Natural killer cell (primary cell): ENCODE data around the gene HBD. TPM values are rescaled to one million over a fixed set of nuclear protein-coding genes. Genes with fewer than 3 reads are reported as not detected.

Source experiments
- ATAC-seq, 3 donors: fragments of 150-1000 bp in 2 of 3; fragments of 200-7000 bp in 1 of 3; cut with Tn5 transposase; 1 replicate in 1 of 3; 2 replicates in 2 of 3; pipeline ENCODE4 v1.10.0; 2021; ENCODE audit warnings: mild to moderate bottlenecking in 2 of 3, moderate library complexity in 2 of 3
- DNase-seq, 2 donors: peaks; one replicate each; pipeline versions ENCODE4 v3.0.0 to v3.0.0-alpha.2; 2013 to 2021; ENCODE audit warnings: mixed read lengths in 1 of 2
- H3K27ac ChIP-seq: one replicate; pipeline ENCODE4 v1.5.1; 2013; ENCODE audit warnings: mild to moderate bottlenecking, low read length
- H3K27me3 ChIP-seq: one replicate; pipeline ENCODE4 v1.6.1; 2013; ENCODE audit warnings: low read length; ENCODE audit not compliant: control insufficient read depth, insufficient read depth
- H3K36me3 ChIP-seq: one replicate; pipeline ENCODE4 v1.6.1; 2013; ENCODE audit warnings: low read length; ENCODE audit not compliant: control insufficient read depth, insufficient read depth
- H3K4me1 ChIP-seq: one replicate; pipeline ENCODE4 v1.6.1; 2013; ENCODE audit warnings: low read length; ENCODE audit not compliant: control insufficient read depth, insufficient read depth
- H3K4me3 ChIP-seq: one replicate; pipeline ENCODE4 v1.5.1; 2013; ENCODE audit warnings: low read length
- H3K9me3 ChIP-seq: one replicate; pipeline ENCODE4 v1.6.1; 2013; ENCODE audit warnings: low read length; ENCODE audit not compliant: control insufficient read depth, insufficient read depth
- H3K27ac Mint-ChIP-seq, 2 donors: one replicate each; pipeline ENCODE4 v1.8.0; 2022; ENCODE audit warnings: mild to moderate bottlenecking in 2 of 2, mixed read lengths in 2 of 2, moderate library complexity in 1 of 2
- H3K27me3 Mint-ChIP-seq, 2 donors: one replicate each; pipeline ENCODE4 v1.8.0; 2022; ENCODE audit warnings: low read depth in 2 of 2, mixed read lengths in 2 of 2
- H3K36me3 Mint-ChIP-seq: one replicate; pipeline ENCODE4 v1.8.0; 2022; ENCODE audit warnings: mixed read lengths
- H3K4me1 Mint-ChIP-seq, 2 donors: one replicate each; pipeline ENCODE4 v1.8.0; 2022; ENCODE audit warnings: mixed read lengths in 2 of 2
- H3K4me3 Mint-ChIP-seq: one replicate; pipeline ENCODE4 v1.8.0; 2022; ENCODE audit warnings: mild to moderate bottlenecking, moderate library complexity, mixed read lengths
- H3K9me3 Mint-ChIP-seq, 2 donors: one replicate each; pipeline ENCODE4 v1.8.0; 2022; ENCODE audit warnings: mixed read lengths in 2 of 2
- WGBS: methylation state at CpG from one replicate; pipeline ENCODE4 v1.1.7; 2013; ENCODE audit warnings: missing lambda C conversion rate; ENCODE audit not compliant: insufficient coverage; 5-methylcytosine and 5-hydroxymethylcytosine counted together
- intact Hi-C: fragments of 100-400 bp; cut with micrococcal nuclease; formaldehyde crosslinking; loops from one replicate; pipeline ENCODE4 v1.14.2; 2022
- total RNA-seq, 4 donors: library from RNA; stranded (reverse); fragments of 120-200 nt in 1 of 4; gene quantifications; one replicate each; pipeline versions ENCODE4 v1.2.3 to v1.2.4, GENCODE V29; 2013 to 2022
- TF ChIP-seq, protein P1 (sequence below): fragments of 200-600 bp; IDR thresholded peaks from one replicate; pipeline ENCODE4 v1.8.0; 2022; ENCODE audit warnings: antibody characterized with exemption

Gene HBD
- total RNA-seq, 3 donors from 2014 or later (not counting 1 experiment from before 2014, with no cell fraction given) = not detected

DNA sequence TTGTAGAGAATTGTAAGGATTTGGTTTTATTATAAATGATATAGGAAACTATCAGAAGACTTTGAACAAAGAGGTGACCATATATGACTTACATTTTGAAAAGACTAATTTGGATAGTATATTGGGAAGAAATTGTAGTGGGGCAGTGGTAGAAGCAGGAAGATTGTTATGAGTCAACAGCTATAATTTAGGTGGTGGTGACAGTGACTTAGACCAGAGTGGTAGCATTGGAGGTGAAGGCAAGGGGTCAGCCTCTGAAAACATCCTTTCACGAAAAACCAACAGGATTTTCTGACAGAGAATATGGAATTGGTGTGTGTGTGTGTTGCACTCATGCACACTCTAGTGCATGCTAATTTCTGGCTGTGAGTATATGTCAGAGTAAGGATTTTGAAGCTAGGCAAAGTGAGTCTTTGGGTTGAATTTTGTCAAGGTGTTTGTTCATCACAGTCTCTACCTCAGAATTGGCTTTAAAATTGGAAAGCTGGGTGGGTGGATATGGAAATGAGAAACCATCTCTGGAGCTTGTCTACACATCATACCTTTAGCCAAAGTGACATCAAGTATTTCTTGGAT is 43.6 kb upstream of the HBD start:
- Mint-ChIP-seq H3K27me3 (no peaks in the 10 kb centered on the region), H3K36me3 (no peaks in the 10 kb centered on the region), H3K4me3 (no peak overlapping the region), H3K4me1 (no peaks in the 10 kb centered on the region), H3K9me3 (peaks cover 0 to 2% of the 10 kb centered on the region in 2 donors), H3K27ac (no peak overlapping the region)
- TF ChIP-seq, protein P1, sequence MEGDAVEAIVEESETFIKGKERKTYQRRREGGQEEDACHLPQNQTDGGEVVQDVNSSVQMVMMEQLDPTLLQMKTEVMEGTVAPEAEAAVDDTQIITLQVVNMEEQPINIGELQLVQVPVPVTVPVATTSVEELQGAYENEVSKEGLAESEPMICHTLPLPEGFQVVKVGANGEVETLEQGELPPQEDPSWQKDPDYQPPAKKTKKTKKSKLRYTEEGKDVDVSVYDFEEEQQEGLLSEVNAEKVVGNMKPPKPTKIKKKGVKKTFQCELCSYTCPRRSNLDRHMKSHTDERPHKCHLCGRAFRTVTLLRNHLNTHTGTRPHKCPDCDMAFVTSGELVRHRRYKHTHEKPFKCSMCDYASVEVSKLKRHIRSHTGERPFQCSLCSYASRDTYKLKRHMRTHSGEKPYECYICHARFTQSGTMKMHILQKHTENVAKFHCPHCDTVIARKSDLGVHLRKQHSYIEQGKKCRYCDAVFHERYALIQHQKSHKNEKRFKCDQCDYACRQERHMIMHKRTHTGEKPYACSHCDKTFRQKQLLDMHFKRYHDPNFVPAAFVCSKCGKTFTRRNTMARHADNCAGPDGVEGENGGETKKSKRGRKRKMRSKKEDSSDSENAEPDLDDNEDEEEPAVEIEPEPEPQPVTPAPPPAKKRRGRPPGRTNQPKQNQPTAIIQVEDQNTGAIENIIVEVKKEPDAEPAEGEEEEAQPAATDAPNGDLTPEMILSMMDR = no peak
- 96% methylated on average over 1 of the region's 1 CpG for WGBS
- ATAC-seq (no peak), DNase-seq (no peak)
- H3K27ac ChIP-seq = no peak overlapping the region
- no peaks in the 10 kb centered on the region for H3K9me3 ChIP-seq
- intact Hi-C loops = no loop called here
- no peaks in the 10 kb centered on the region for H3K36me3 ChIP-seq
- no peaks in the 10 kb centered on the region for H3K27me3 ChIP-seq
- no peak overlapping the region for H3K4me3 ChIP-seq
- no peaks in the 10 kb centered on the region for H3K4me1 ChIP-seq

DNA sequence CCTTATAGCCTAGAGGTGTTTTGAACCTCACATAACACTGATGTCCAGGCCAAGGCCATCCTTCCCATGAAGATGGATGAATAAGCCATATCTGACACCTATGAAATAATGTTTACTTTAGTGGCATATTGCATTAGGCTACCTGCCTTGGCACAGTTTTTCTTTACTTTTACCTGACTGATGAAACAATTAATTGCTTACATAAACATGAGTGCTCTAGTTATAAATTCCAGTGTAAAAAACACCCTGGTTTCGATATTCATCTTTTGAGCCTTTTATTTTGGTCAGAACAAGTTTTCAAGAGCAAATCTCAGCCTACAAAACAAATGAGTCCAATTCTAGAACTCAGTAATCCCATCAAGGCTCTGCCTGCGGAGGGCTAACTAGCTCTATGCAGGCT is 42.4 kb upstream of the HBD start:
- H3K4me3 ChIP-seq = no peak overlapping the region
- no peaks in the 10 kb centered on the region for H3K27me3 ChIP-seq
- no peak overlapping the region for H3K4me3 Mint-ChIP-seq
- H3K4me1 Mint-ChIP-seq = no peaks in the 10 kb centered on the region
- ATAC-seq = no peak
- no peaks in the 10 kb centered on the region for H3K4me1 ChIP-seq
- intact Hi-C loops = no loop called here
- no peaks in the 10 kb centered on the region for H3K36me3 Mint-ChIP-seq
- no peaks in the 10 kb centered on the region for H3K9me3 ChIP-seq
- no peak overlapping the region for H3K27ac Mint-ChIP-seq
- H3K27ac ChIP-seq = no peak overlapping the region
- no peaks in the 10 kb centered on the region for H3K27me3 Mint-ChIP-seq
- no peaks in the 10 kb centered on the region for H3K9me3 Mint-ChIP-seq
- no peaks in the 10 kb centered on the region for H3K36me3 ChIP-seq
- TF ChIP-seq, protein P1 = no peak
- no peak for DNase-seq
- WGBS = 82% methylated on average over 2 of the region's 2 CpGs

DNA sequence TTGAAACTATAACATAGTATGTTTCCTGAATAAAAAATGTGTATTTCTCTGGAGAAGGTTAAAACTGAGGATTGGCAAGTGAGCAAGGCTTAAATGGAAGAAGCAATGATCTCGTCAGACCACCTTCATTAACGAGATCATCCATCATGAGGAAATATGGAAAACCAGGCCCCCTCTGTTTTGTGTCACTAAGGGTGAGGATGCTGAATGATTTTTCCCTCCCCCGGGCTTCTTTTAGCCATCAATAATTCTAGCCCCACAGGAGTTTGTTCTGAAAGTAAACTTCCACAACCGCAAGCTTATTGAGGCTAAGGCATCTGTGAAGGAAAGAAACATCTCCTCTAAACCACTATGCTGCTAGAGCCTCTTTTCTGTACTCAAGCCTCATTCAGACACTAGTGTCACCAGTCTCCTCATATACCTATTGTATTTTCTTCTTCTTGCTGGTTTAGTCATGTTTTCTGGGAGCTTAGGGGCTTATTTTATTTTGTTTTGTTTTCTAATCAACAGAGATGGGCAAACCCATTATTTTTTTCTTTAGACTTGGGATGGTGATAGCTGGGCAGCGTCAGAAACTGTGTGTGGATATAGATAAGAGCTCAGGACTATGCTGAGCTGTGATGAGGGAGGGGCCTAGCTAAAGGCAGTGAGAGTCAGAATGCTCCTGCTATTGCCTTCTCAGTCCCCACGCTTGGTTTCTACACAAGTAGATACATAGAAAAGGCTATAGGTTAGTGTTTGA is 41.3 kb upstream of the HBD start:
- H3K4me3 Mint-ChIP-seq = no peak overlapping the region
- Histone ChIP-seq H3K36me3 (no peaks in the 10 kb centered on the region), H3K9me3 (no peaks in the 10 kb centered on the region), H3K27ac (no peak overlapping the region), H3K4me1 (no peaks in the 10 kb centered on the region), H3K27me3 (no peaks in the 10 kb centered on the region), H3K4me3 (no peak overlapping the region)
- H3K4me1 Mint-ChIP-seq = no peaks in the 10 kb centered on the region
- no peak overlapping the region for H3K27ac Mint-ChIP-seq
- H3K9me3 Mint-ChIP-seq = no peaks in the 10 kb centered on the region
- intact Hi-C loops = no loop called here
- TF ChIP-seq, protein P1 = no peak
- 82% methylated on average over 5 of the region's 6 CpGs for WGBS
- H3K36me3 Mint-ChIP-seq = no peaks in the 10 kb centered on the region
- no peaks in the 10 kb centered on the region for H3K27me3 Mint-ChIP-seq
- DNase-seq = no peak
- no peak for ATAC-seq

DNA sequence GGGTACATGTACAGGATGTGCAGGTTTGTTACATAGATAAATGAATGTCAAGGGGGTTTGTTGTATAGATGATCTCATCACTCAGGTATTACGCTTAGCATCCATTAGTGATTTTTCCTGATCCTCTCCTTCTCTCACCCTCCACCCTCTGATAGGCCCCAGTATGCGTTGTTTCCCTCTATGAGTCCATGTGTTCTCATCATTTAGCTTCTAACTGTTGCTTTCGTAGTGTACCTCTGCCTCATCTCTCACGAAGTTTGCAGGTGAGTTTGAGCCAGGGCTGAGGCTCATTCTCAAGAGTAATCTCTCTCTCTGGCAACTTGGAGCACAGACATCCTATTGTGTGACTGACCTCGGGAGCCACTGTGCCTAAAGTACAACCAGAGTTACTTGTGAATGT is 40.1 kb upstream of the HBD start:
- WGBS = 79% methylated on average over 5 of the region's 5 CpGs
- H3K4me1 ChIP-seq = no peaks in the 10 kb centered on the region
- H3K27me3 ChIP-seq = no peaks in the 10 kb centered on the region
- no peaks in the 10 kb centered on the region for H3K9me3 Mint-ChIP-seq
- H3K27me3 Mint-ChIP-seq = no peaks in the 10 kb centered on the region
- H3K4me3 Mint-ChIP-seq = no peak overlapping the region
- H3K36me3 ChIP-seq = no peaks in the 10 kb centered on the region
- ATAC-seq (no peak), DNase-seq (no peak)
- H3K36me3 Mint-ChIP-seq = no peaks in the 10 kb centered on the region
- H3K4me3 ChIP-seq = no peak overlapping the region
- TF ChIP-seq, protein P1 = no peak
- H3K27ac Mint-ChIP-seq = no peak overlapping the region
- H3K27ac ChIP-seq = no peak overlapping the region
- intact Hi-C loops = no loop called here
- H3K9me3 ChIP-seq = no peaks in the 10 kb centered on the region
- H3K4me1 Mint-ChIP-seq = no peaks in the 10 kb centered on the region
